HEK293 (cell line): ENCODE measurements around the gene BCAN.

Experiments used
- CTCF ChIA-PET: fragments of 350-600 bp; formaldehyde crosslinking; extraction: SDS; loops from one replicate; lab custom pipeline; 2021; ENCODE audit warnings: antibody characterized with exemption; lab: Yijun Ruan, JAX
- POLR2A ChIA-PET: fragments of 300-600 bp; formaldehyde crosslinking; extraction: SDS; loops from one replicate; lab custom pipeline; 2020; ENCODE audit warnings: antibody characterized with exemption, inconsistent platforms; lab: Yijun Ruan, JAX
- H3K27ac ChIP-seq: fragments of 200-500 bp; sonication (Bioruptor generic); 2 replicates; pipeline ENCODE4 v1.5.1; 2014; ENCODE audit warnings: low read depth, low read length, control low read depth, inconsistent platforms; ENCODE audit errors: extremely low read depth
- H3K36me3 ChIP-seq, 2 experiments: fragments of 200-500 bp in 1 of 2; sonication (Bioruptor generic) in 1 of 2; 1 replicate in 1 of 2; 2 replicates in 1 of 2; pipeline ENCODE4 v1.5.1; 2014 to 2017; ENCODE audit warnings: inconsistent platforms in 2 of 2, low read length in 2 of 2; ENCODE audit not compliant: control insufficient read depth in 2 of 2, insufficient read depth in 1 of 2
- H3K4me1 ChIP-seq: fragments of 200-500 bp; sonication (Bioruptor generic); 2 replicates; pipeline ENCODE4 v1.5.1; 2014; ENCODE audit warnings: mild to moderate bottlenecking, low read length, inconsistent platforms; ENCODE audit not compliant: control insufficient read depth, insufficient read depth
- H3K4me3 ChIP-seq: 2 replicates; pipeline ENCODE4 v1.5.1; 2011; ENCODE audit warnings: low read depth, mild to moderate bottlenecking, control low read depth, low read length, moderate library complexity
- H3K9me3 ChIP-seq: fragments of 200-500 bp; sonication (Bioruptor generic); 2 replicates; pipeline ENCODE4 v1.5.1; 2014; ENCODE audit warnings: low read depth, low read length, inconsistent platforms; ENCODE audit not compliant: control insufficient read depth, insufficient read depth
- EGR2 ChIP-seq: fragments of 450-650 bp; formaldehyde crosslinking; IDR thresholded peaks from 2 replicates; pipeline ENCODE4 v1.5.1; 2016; ENCODE audit warnings: low read depth, missing biosample characterization, missing genetic modification characterization
- HOXC10 ChIP-seq: sonication (generic); formaldehyde crosslinking; IDR thresholded peaks from 2 replicates; pipeline ENCODE4 v1.8.1; 2023; ENCODE audit warnings: mild to moderate bottlenecking, missing genetic modification reagents
- KLF16 ChIP-seq: fragments of 450-650 bp; formaldehyde crosslinking; IDR thresholded peaks from 2 replicates; pipeline ENCODE4 v1.5.1; 2017; ENCODE audit warnings: missing biosample characterization, missing genetic modification characterization
- KLF8 ChIP-seq: fragments of 450-650 bp; formaldehyde crosslinking; IDR thresholded peaks from 2 replicates; pipeline ENCODE4 v1.5.1; 2016; ENCODE audit warnings: missing biosample characterization, missing genetic modification characterization
- REPIN1 ChIP-seq: fragments of 450-650 bp; formaldehyde crosslinking; IDR thresholded peaks from 2 replicates; pipeline ENCODE4 v1.5.1; 2017; ENCODE audit warnings: missing biosample characterization, missing genetic modification characterization, low read depth
- ZBTB10 ChIP-seq: fragments of 450-650 bp; formaldehyde crosslinking; IDR thresholded peaks from 2 replicates; pipeline ENCODE4 v1.5.1; 2016; ENCODE audit warnings: missing biosample characterization, missing genetic modification characterization
- ZFP3 ChIP-seq: fragments of 450-650 bp; formaldehyde crosslinking; IDR thresholded peaks from 2 replicates; pipeline ENCODE4 v1.5.1; 2016; ENCODE audit warnings: low read depth, missing biosample characterization, missing genetic modification characterization
- ZFP37 ChIP-seq: fragments of 450-650 bp; formaldehyde crosslinking; IDR thresholded peaks from 2 replicates; pipeline ENCODE4 v1.5.1; 2016; ENCODE audit warnings: missing biosample characterization, missing genetic modification characterization
- ZNF112 ChIP-seq: fragments of 450-650 bp; formaldehyde crosslinking; IDR thresholded peaks from 2 replicates; pipeline ENCODE4 v1.5.0; 2017; ENCODE audit warnings: missing biosample characterization, missing genetic modification characterization
- ZNF202 ChIP-seq: fragments of 450-650 bp; formaldehyde crosslinking; IDR thresholded peaks from 2 replicates; pipeline ENCODE4 v1.5.1; 2016; ENCODE audit warnings: missing biosample characterization, missing genetic modification characterization, borderline replicate concordance
- ZNF221 ChIP-seq: fragments of 450-650 bp; formaldehyde crosslinking; IDR thresholded peaks from 2 replicates; pipeline ENCODE4 v1.5.1; 2017; ENCODE audit warnings: missing biosample characterization, missing genetic modification characterization, borderline replicate concordance
- ZNF302 ChIP-seq: fragments of 450-650 bp; formaldehyde crosslinking; IDR thresholded peaks from 2 replicates; pipeline ENCODE4 v1.5.1; 2016; ENCODE audit warnings: missing biosample characterization, missing genetic modification characterization, low read depth
- ZNF398 ChIP-seq: fragments of 450-650 bp; formaldehyde crosslinking; IDR thresholded peaks from 2 replicates; pipeline ENCODE4 v1.5.1; 2017; ENCODE audit warnings: missing biosample characterization, missing genetic modification characterization
- ZNF510 ChIP-seq: fragments of 450-650 bp; formaldehyde crosslinking; IDR thresholded peaks from 2 replicates; pipeline ENCODE4 v1.5.1; 2018; ENCODE audit warnings: mild to moderate bottlenecking, missing genetic modification characterization, missing biosample characterization; ENCODE audit not compliant: insufficient replicate concordance
- TF ChIP-seq, protein P1 (sequence below): fragments of 450-650 bp; formaldehyde crosslinking; IDR thresholded peaks from 2 replicates; pipeline ENCODE4 v1.5.1; 2016; ENCODE audit warnings: missing biosample characterization, missing genetic modification characterization, borderline replicate concordance
- TF ChIP-seq, protein P2 (sequence below): fragments of 450-650 bp; formaldehyde crosslinking; conservative IDR thresholded peaks from 2 replicates; pipeline ENCODE4 v1.5.1; 2016; ENCODE audit warnings: low read depth, missing biosample characterization, missing genetic modification characterization
- TF ChIP-seq, protein P3 (sequence below): fragments of 450-650 bp; formaldehyde crosslinking; IDR thresholded peaks from 2 replicates; pipeline ENCODE4 v1.5.1; 2016; ENCODE audit warnings: missing biosample characterization, missing genetic modification characterization
- TF ChIP-seq, protein P4 (sequence below): fragments of 450-650 bp; formaldehyde crosslinking; IDR thresholded peaks from 2 replicates; pipeline ENCODE4 v1.5.1; 2016; ENCODE audit warnings: missing biosample characterization, missing genetic modification characterization

BCAN gene

GRCh38 chr1:156641761-156642264 is at the start of gene BCAN:
TSS of gene BCAN (plus strand) at chr1:156642117. CDS start at chr1:156646055, 3,938 bp downstream.
- ChIA-PET CTCF (interaction anchor here (1.1 to 7.1 kb wide), 4 partner anchors 16 to 47 kb away, joined by 3 to 79 read pairs (median 16); no protein-coding TSS in a partner anchor), POLR2A (interaction anchor here (1.2 kb wide), 1 partner anchor 20 kb away, joined by 3 read pairs; no protein-coding TSS in a partner anchor)
- Histone ChIP-seq H3K36me3 (no peaks in the 10 kb centered on the region), H3K27ac (no peak within 1 kb of the TSS), H3K4me1 (no peaks in the 10 kb centered on the region), H3K4me3 (peak within 1 kb of the TSS; percentile 16; the same call in 1 of the 2 replicates), H3K9me3 (no peaks in the 10 kb centered on the region)
- TF ChIP-seq, protein P1, sequence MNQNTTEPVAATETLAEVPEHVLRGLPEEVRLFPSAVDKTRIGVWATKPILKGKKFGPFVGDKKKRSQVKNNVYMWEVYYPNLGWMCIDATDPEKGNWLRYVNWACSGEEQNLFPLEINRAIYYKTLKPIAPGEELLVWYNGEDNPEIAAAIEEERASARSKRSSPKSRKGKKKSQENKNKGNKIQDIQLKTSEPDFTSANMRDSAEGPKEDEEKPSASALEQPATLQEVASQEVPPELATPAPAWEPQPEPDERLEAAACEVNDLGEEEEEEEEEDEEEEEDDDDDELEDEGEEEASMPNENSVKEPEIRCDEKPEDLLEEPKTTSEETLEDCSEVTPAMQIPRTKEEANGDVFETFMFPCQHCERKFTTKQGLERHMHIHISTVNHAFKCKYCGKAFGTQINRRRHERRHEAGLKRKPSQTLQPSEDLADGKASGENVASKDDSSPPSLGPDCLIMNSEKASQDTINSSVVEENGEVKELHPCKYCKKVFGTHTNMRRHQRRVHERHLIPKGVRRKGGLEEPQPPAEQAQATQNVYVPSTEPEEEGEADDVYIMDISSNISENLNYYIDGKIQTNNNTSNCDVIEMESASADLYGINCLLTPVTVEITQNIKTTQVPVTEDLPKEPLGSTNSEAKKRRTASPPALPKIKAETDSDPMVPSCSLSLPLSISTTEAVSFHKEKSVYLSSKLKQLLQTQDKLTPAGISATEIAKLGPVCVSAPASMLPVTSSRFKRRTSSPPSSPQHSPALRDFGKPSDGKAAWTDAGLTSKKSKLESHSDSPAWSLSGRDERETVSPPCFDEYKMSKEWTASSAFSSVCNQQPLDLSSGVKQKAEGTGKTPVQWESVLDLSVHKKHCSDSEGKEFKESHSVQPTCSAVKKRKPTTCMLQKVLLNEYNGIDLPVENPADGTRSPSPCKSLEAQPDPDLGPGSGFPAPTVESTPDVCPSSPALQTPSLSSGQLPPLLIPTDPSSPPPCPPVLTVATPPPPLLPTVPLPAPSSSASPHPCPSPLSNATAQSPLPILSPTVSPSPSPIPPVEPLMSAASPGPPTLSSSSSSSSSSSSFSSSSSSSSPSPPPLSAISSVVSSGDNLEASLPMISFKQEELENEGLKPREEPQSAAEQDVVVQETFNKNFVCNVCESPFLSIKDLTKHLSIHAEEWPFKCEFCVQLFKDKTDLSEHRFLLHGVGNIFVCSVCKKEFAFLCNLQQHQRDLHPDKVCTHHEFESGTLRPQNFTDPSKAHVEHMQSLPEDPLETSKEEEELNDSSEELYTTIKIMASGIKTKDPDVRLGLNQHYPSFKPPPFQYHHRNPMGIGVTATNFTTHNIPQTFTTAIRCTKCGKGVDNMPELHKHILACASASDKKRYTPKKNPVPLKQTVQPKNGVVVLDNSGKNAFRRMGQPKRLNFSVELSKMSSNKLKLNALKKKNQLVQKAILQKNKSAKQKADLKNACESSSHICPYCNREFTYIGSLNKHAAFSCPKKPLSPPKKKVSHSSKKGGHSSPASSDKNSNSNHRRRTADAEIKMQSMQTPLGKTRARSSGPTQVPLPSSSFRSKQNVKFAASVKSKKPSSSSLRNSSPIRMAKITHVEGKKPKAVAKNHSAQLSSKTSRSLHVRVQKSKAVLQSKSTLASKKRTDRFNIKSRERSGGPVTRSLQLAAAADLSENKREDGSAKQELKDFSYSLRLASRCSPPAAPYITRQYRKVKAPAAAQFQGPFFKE (tag by site-specific recombination): no peak
- TF ChIP-seq KLF16 (0 out of 2 replicates have a peak, but pooled peaks have one; percentile 19), REPIN1 (tag by site-specific recombination) (no peak), ZNF221 (tag by site-specific recombination) (no peak), KLF8 (tag by site-specific recombination) (peak; percentile 42; the same call in 1 of the 2 replicates), ZNF398 (0 out of 2 replicates have a peak, but pooled peaks have one; percentile 18), ZNF112 (tag by site-specific recombination) (no peak), ZFP3 (tag by site-specific recombination) (no peak), ZNF202 (tag by site-specific recombination) (no peak), HOXC10 (CRISPR knock-in tag) (no peak), EGR2 (no peak), ZBTB10 (no peak), ZNF510 (tag by site-specific recombination) (no peak), ZFP37 (tag by site-specific recombination) (no peak), ZNF302 (tag by site-specific recombination) (no peak)
- TF ChIP-seq, protein P2, sequence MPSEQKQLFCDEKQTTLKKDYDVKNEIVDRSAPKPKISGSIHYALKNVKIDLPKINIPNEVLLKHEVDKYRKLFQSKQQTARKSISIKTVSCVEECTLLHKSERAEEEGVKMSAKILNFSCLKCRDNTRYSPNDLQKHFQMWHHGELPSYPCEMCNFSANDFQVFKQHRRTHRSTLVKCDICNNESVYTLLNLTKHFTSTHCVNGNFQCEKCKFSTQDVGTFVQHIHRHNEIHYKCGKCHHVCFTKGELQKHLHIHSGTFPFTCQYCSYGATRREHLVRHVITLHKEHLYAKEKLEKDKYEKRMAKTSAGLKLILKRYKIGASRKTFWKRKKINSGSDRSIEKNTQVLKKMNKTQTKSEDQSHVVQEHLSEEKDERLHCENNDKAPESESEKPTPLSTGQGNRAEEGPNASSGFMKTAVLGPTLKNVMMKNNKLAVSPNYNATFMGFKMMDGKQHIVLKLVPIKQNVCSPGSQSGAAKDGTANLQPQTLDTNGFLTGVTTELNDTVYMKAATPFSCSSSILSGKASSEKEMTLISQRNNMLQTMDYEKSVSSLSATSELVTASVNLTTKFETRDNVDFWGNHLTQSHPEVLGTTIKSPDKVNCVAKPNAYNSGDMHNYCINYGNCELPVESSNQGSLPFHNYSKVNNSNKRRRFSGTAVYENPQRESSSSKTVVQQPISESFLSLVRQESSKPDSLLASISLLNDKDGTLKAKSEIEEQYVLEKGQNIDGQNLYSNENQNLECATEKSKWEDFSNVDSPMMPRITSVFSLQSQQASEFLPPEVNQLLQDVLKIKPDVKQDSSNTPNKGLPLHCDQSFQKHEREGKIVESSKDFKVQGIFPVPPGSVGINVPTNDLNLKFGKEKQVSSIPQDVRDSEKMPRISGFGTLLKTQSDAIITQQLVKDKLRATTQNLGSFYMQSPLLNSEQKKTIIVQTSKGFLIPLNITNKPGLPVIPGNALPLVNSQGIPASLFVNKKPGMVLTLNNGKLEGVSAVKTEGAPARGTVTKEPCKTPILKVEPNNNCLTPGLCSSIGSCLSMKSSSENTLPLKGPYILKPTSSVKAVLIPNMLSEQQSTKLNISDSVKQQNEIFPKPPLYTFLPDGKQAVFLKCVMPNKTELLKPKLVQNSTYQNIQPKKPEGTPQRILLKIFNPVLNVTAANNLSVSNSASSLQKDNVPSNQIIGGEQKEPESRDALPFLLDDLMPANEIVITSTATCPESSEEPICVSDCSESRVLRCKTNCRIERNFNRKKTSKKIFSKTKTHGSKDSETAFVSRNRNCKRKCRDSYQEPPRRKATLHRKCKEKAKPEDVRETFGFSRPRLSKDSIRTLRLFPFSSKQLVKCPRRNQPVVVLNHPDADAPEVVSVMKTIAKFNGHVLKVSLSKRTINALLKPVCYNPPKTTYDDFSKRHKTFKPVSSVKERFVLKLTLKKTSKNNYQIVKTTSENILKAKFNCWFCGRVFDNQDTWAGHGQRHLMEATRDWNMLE (tag by site-specific recombination): no peak
- TF ChIP-seq, protein P3, sequence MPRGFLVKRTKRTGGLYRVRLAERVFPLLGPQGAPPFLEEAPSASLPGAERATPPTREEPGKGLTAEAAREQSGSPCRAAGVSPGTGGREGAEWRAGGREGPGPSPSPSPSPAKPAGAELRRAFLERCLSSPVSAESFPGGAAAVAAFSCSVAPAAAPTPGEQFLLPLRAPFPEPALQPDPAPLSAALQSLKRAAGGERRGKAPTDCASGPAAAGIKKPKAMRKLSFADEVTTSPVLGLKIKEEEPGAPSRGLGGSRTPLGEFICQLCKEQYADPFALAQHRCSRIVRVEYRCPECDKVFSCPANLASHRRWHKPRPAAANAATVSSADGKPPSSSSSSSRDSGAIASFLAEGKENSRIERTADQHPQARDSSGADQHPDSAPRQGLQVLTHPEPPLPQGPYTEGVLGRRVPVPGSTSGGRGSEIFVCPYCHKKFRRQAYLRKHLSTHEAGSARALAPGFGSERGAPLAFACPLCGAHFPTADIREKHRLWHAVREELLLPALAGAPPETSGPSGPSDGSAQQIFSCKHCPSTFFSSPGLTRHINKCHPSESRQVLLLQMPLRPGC: no peak
- TF ChIP-seq, protein P4, sequence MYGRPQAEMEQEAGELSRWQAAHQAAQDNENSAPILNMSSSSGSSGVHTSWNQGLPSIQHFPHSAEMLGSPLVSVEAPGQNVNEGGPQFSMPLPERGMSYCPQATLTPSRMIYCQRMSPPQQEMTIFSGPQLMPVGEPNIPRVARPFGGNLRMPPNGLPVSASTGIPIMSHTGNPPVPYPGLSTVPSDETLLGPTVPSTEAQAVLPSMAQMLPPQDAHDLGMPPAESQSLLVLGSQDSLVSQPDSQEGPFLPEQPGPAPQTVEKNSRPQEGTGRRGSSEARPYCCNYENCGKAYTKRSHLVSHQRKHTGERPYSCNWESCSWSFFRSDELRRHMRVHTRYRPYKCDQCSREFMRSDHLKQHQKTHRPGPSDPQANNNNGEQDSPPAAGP (tag by site-specific recombination): 0 out of 2 replicates have a peak, but pooled peaks have one; percentile 13
